Left ventricle myocardium superior (tissue), 1 donor: ENCODE results near the gene MRPL51. TPM values are rescaled to one million over a fixed set of nuclear protein-coding genes. Genes with fewer than 3 reads are reported as not detected.
A peak's percentile ranks its signal among the peaks of the same experiment; 100 is the strongest.
"Not testable (repeated sequence)": the region's sequence is repeated elsewhere in the genome, so short reads cannot be mapped to it uniquely, and the experiment has no call there.

Experiments used
- ATAC-seq: fragments of 200-7000 bp; cut with Tn5 transposase; one replicate; pipeline ENCODE4 v1.9.1; 2020; ENCODE audit warnings: mild to moderate bottlenecking, moderate library complexity
- DNase-seq: peaks from one replicate; pipeline ENCODE4 v3.0.0-alpha.2; 2020
- intact Hi-C: fragments of 100-400 bp; cut with micrococcal nuclease; formaldehyde crosslinking; loops from one replicate; pipeline ENCODE4 v1.11.0; 2022
- total RNA-seq: library from RNA; stranded (reverse); fragmentation: NEBNext Ultra II Directional; extraction: Animal tissue kit (Norgen Biotek cat#: 25700); gene quantifications from one replicate; pipeline ENCODE4 v1.2.1, GENCODE V29; 2021
- donor health status: DM: no; HTN: yes; CAD: no; lungs with severe emphysema.

Gene MRPL51
- total RNA-seq, 1 donor from 2014 or later, result 275 TPM

GRCh38 chr12:6493497-6494257, 615 bp upstream of the MRPL51 start, which contains the start of gene NCAPD2:
Gene NCAPD2, plus strand, starts transcription at chr12:6494102. Its CDS starts 997 bp downstream, at chr12:6495099.
- intact Hi-C loops, result no loop called here
- DNase-seq, result peak; percentile 96
- ATAC-seq, result peak; percentile 97

GRCh38 chr12:6490673-6491072, 2.4 kb downstream of the MRPL51 start:
- DNase-seq, ATAC-seq, intact Hi-C loops: not testable (repeated sequence)

GRCh38 chr12:6489449-6489848, 3.6 kb downstream of the MRPL51 start:
- ATAC-seq (no peak), DNase-seq (no peak)

GRCh38 chr12:6488240-6488639, 4.8 kb downstream of the MRPL51 start:
- ATAC-seq (no peak), DNase-seq (no peak)
- intact Hi-C loops, result no loop called here

More at GRCh38 chr12:6489449-6489848, 3.6 kb downstream of the MRPL51 start:
- intact Hi-C loops, result no loop called here

DNA sequence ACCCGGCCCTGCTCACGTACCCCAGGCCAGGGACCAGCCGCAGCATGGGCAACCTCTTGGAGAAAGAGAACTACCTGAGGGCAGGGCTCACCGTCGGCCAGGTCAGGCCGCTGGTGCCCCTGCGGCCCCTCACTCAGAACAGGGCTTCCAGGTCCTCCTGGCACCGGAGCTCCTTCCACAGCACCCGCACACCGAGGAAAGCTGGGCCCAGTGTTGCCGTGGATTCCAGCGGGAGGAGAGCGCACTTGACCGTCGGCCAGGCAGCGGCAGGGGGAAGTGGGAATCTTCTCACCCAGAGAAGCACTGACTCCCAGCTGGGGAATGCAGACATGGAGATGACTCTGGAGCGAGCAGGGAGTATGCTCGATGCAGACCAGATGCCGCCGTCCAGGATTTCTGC, 14.6 kb downstream of the MRPL51 start:
- no peak for DNase-seq
- intact Hi-C loops, result no loop called here
- no peak for ATAC-seq

GRCh38 chr12:6477601-6478377, 15.3 kb downstream of the MRPL51 start:
- DNase-seq, intact Hi-C loops: not testable (repeated sequence)
- ATAC-seq, result peak; percentile 25

GRCh38 chr12:6476489-6476888, 16.6 kb downstream of the MRPL51 start:
- intact Hi-C loops, result no loop called here
- DNase-seq, result no peak
- no peak for ATAC-seq

- DNase-seq, ATAC-seq, intact Hi-C loops: not testable (repeated sequence)
These were observed 17.7 kb downstream of the MRPL51 start for GRCh38 chr12:6475233-6475975.

GRCh38 chr12:6472491-6472890, 20.6 kb downstream of the MRPL51 start:
- ATAC-seq (no peak), DNase-seq (no peak)
- intact Hi-C loops, result no loop called here

GRCh38 chr12:6471989-6472360, 21.1 kb downstream of the MRPL51 start:
- DNase-seq (no peak), ATAC-seq (no peak)
- intact Hi-C loops, result no loop called here

- DNase-seq (peak; percentile 98), ATAC-seq (peak; percentile 97)
- intact Hi-C loops, result no loop called here
These were observed 22.5 kb downstream of the MRPL51 start, which contains the start of gene VAMP1 for GRCh38 chr12:6470375-6471163. Gene VAMP1, minus strand, starts transcription at chr12:6470677. Its CDS starts 146 bp downstream, at chr12:6470531.

- no peak for DNase-seq
- intact Hi-C loops, result loop anchor here (5.0 kb wide), 1 partner anchor 47 kb away; no protein-coding TSS in a partner anchor
- no peak for ATAC-seq
These were observed 23.3 kb downstream of the MRPL51 start for GRCh38 chr12:6469609-6470374.

GRCh38 chr12:6469092-6469491, 24.0 kb downstream of the MRPL51 start:
- intact Hi-C loops, result loop anchor here (5.0 kb wide), 1 partner anchor 47 kb away; no protein-coding TSS in a partner anchor
- no peak for ATAC-seq
- DNase-seq, result no peak

DNA sequence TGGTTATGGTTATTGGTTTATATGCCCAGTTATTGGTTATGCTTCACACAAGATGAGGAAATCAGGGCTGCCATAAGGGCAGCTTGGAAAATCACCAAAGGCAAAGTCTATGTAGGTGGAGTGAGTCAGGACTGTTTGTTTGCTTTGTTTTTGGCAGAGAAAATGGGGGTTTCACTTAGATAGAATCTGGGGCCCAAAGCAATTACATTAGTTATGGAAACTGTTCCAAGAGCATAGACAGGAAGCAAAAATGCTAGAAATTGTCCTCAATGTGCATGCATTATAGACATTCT, 24.8 kb downstream of the MRPL51 start:
- DNase-seq (no peak), ATAC-seq (no peak)
- intact Hi-C loops, result loop anchor here (5.0 kb wide), 1 partner anchor 46 kb away; no protein-coding TSS in a partner anchor

DNA sequence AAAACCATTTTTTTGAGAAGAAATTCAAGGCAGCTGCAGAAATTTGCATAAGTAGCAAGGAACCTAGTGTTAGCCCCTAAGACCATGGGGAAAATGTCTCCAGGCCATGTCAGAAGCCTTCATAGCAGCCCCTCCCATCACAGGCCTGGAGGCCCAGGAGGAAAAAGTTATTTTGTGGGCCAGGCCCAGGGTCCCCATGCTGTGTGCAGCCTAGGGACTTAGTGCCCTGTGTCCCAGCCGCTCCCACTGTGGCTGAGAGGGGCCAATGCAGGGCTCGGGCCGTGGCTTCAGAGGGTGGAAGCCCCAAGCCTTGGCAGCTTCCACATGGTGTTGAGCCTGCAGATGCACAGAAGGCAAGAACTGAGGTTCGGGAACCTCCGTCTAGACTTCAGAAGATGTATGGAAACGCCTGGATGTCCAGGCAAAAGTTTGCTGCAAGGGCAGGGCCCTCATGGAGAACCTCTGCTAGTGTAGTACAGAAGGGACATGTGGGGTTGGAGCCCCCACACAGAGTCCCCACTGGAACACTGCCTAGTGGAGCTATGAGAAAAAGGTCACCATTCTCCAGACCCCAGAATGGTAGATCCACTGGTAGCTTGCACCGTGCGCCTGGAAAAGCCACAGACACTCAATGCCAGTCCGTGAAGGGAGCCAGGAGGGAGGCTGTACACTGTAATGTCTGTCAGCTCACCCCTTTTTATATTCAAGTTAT, 25.3 kb downstream of the MRPL51 start:
- intact Hi-C loops, result loop anchor here (5.0 kb wide), 1 partner anchor 45 kb away; no protein-coding TSS in a partner anchor
- DNase-seq, ATAC-seq: not testable (repeated sequence)

DNA sequence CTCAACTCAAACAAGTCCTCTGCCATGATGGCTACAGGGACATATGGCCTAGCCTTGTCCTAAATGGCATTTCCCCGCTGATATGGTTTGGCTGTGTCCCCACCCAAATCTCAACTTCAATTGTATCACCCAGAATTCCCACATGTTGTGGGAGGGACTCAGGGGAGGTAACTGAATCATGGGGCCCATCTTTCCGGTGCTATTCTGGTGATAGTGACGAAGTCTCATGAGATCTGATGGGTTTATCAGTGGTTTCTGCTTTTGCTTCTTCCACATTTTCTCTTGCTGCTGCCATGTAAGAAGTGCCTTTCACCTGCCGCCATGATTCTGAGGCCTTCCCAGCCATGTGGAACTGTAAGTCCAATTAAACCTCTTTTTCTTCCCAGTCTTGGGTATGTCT, 26.3 kb downstream of the MRPL51 start:
- intact Hi-C loops, result loop anchor here (5.0 kb wide), 1 partner anchor 44 kb away; no protein-coding TSS in a partner anchor
- not testable (repeated sequence) for DNase-seq, ATAC-seq

- intact Hi-C loops, result loop anchor here (5.0 kb wide), 1 partner anchor 44 kb away; no protein-coding TSS in a partner anchor
- DNase-seq (no peak), ATAC-seq (no peak)
These were observed 26.9 kb downstream of the MRPL51 start for GRCh38 chr12:6466184-6466573.
